ENCODE data around the gene ARHGEF17. TPM values are rescaled to one million over a fixed set of nuclear protein-coding genes. Genes with fewer than 3 reads are reported as not detected.

The ARHGEF17 gene
- total RNA-seq, 1 donor, result 65.4 TPM

GRCh38 chr11:73389916-73390315 lies 81.8 kb downstream of the ARHGEF17 start:
- DNase-seq (ENCODE audit: low read depth in 2 of 3, low spot score in 2 of 3), result no peak

GRCh38 chr11:73390601-73391565 lies 82.8 kb downstream of the ARHGEF17 start:
- no peak for DNase-seq (ENCODE audit: low read depth in 2 of 3, low spot score in 2 of 3)

DNA sequence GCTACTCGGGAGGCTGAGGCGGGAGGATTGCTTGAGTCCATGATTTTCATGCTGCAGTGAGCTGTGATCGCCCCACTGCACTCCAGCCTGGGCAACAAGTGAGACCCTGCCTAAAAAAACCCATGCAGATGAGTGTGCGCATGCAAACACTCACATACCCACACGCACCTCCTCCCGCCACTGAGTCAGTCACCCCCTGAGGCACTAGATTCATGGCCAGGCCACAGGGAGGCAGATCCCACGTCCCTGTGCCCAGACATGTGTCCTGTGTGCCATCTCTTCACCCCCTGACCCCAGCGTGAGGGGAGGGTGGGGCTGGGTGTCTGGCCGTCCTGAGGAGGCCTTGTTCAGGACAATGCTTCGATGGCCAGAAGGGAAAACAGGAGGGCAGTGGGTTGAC lies 83.6 kb downstream of the ARHGEF17 start:
- DNase-seq (ENCODE audit: low read depth in 2 of 3, low spot score in 2 of 3), result no peak

- no peak for DNase-seq (ENCODE audit: low read depth in 2 of 3, low spot score in 2 of 3)
These were observed 84.3 kb downstream of the ARHGEF17 start for GRCh38 chr11:73392108-73393010.

DNA sequence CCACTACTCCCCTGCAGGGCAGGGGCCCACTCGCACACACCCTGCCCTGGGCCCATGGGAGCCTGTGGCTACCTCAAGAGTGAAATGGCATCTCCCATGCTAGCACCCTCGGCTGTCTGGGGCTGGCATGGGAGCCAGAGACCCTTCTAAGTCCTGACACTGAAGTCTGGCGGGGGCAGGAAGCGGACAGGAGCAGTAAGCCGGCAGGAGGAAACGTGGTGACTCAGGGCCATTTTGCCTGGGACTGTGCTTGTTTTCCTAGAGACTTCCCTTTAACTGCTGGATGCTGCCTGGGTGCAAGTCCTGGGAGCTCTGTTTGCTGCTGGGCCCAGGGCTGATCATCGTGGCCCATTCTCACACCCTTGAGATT lies 84.9 kb downstream of the ARHGEF17 start:
- no peak for DNase-seq (ENCODE audit: low read depth in 2 of 3, low spot score in 2 of 3)

GRCh38 chr11:73393479-73394415 lies 85.7 kb downstream of the ARHGEF17 start:
- DNase-seq (ENCODE audit: low read depth in 2 of 3, low spot score in 2 of 3), result peak in 2 of 3 donors; percentile 68 to 82

- no peak for DNase-seq (ENCODE audit: low read depth in 2 of 3, low spot score in 2 of 3)
These were observed 86.6 kb downstream of the ARHGEF17 start for GRCh38 chr11:73394416-73395296.

DNA sequence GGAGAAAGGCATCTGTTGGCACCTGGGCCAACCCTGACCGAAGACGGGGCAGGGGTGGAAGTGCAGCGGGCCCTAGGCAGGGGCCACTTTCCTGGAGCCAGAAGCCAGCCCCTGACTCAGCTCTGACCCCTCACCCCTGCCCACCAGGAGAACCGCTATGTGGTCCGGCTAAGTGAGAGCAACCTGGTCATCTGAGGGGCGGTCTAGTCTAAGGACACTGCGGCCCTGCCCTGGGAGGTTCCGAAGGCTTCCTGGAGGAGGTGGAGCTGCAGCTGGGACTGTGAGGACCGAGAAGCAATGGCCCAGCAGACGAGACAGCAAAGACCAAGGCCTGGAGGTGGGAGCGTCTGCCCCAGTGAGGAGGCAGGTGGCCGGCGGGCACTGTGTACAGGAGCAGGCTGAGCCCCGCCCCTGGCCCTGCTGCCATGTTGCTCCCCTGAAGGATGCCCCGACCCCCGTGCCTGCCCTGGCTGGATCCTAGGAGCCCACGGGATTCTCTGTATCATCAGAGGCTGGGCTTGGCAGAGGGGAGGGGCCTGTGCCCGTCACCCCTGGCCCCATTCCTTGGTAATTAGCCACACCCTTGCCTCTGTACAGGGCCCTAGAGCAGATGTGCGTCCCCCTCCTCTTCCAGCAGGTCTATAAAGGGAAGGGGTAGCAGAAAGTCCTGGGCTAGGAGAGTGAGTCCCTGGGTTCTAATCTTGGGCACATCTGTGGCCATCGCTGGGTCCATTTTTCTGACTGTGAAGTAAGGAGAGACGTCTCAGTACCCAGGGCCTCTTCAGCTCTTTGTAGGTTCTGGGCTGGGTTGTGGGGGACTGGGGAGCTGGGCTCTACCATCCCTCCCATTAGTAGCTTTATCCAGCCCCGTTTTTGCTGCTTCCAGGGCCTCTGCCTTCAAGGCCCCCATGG lies 87.5 kb downstream of the ARHGEF17 start:
- DNase-seq (ENCODE audit: low read depth in 2 of 3, low spot score in 2 of 3), result no peak

GRCh38 chr11:73396251-73396930 lies 88.3 kb downstream of the ARHGEF17 start:
- no peak for DNase-seq (ENCODE audit: low read depth in 2 of 3, low spot score in 2 of 3)

- DNase-seq (ENCODE audit: low read depth in 2 of 3, low spot score in 2 of 3), result no peak
These were observed 88.9 kb downstream of the ARHGEF17 start for GRCh38 chr11:73396985-73397384.

DNA sequence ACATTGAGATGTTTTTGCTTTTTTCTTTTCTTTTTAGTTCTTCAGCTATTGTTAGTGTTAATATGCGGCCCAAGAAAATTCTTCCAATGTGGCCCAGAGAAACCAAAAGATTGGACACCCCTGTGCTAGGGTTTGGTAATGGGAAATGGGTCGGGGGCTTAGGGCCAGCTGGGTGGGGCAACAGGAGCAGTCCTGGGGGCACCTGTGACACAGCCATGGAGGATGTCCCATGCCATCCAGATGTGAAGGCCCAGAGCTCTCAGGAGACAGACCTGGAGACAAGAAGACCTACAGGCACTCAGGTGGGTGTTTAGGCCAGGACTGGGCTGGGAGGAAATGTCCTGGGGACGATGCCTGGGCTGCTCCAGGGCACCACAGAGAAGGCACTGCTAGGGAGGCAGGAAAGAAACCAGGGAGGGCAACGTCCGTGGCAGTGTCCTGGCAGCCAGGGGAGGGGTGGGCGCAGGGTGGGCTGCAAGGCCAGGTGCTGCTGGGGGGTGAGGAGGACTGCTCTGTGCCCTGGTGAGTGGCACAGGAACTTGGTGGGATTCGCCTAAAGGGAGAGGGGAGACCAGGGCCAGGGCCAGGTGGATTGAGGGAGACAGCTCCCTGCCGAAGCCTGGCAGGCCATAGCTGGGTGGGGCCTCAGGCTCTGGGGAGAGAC lies 89.5 kb downstream of the ARHGEF17 start:
- DNase-seq (ENCODE audit: low read depth in 2 of 3, low spot score in 2 of 3), result no peak

- DNase-seq (ENCODE audit: low read depth in 2 of 3, low spot score in 2 of 3), result no peak
These were observed 90.1 kb downstream of the ARHGEF17 start for GRCh38 chr11:73398132-73398526.

GRCh38 chr11:73398721-73399120 lies 90.6 kb downstream of the ARHGEF17 start:
- DNase-seq (ENCODE audit: low read depth in 2 of 3, low spot score in 2 of 3), result no peak

- no peak for DNase-seq (ENCODE audit: low read depth in 2 of 3, low spot score in 2 of 3)
These were observed 91.1 kb downstream of the ARHGEF17 start for GRCh38 chr11:73399159-73399590.

GRCh38 chr11:73399636-73400035 lies 91.6 kb downstream of the ARHGEF17 start:
- no peak for DNase-seq (ENCODE audit: low read depth in 2 of 3, low spot score in 2 of 3)

DNA sequence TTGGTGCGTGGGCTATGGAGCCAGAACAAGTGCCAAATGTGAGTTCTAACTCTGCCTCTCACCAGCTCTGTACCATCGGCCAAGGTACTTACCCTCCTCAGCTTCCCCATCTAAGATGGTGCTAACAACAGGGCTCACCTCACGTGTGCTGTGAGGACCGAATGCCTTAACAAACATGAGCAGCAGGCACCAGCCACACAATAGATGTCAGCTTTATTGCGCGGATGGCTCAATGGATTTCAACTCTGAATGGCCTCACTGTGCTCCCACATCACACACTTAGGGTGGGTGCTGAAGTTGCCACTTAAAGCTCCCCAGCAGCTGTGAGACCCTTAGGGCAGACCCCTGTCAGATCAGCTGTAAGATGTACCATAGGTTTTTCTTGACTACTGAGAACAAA lies 92.2 kb downstream of the ARHGEF17 start:
- no peak for DNase-seq (ENCODE audit: low read depth in 2 of 3, low spot score in 2 of 3)

GRCh38 chr11:73401217-73401923 lies 93.3 kb downstream of the ARHGEF17 start:
- DNase-seq (ENCODE audit: low read depth in 2 of 3, low spot score in 2 of 3), result no peak

All from hematopoietic multipotent progenitor cell (in vitro differentiated cells).